K562 (cell line): ENCODE measurements around the gene SLC16A2. TPM values are rescaled to one million over a fixed set of nuclear protein-coding genes. Genes with fewer than 3 reads are reported as not detected.

ENCODE experiments used
- CBX5 ChIP-seq: IDR thresholded peaks from 2 replicates; pipeline ENCODE4 v1.6.1; 2014; ENCODE audit warnings: low read depth, borderline replicate concordance
- CEBPZ ChIP-seq: fragments of 150-350 bp; IDR thresholded peaks from 2 replicates; pipeline ENCODE4 v1.6.1; 2014; ENCODE audit warnings: low read depth, mild to moderate bottlenecking, low read length, borderline replicate concordance
- ELF1 ChIP-seq: fragments of 200-800 bp; sonication (Bioruptor generic); IDR thresholded peaks from 2 replicates; pipeline ENCODE4 v1.6.1; 2016; ENCODE audit warnings: missing genetic modification characterization, missing compliant biosample characterization
- GATA2 ChIP-seq: sonication (generic); formaldehyde crosslinking; IDR thresholded peaks from 2 replicates; pipeline ENCODE4 v1.4.0; 2020; ENCODE audit warnings: mild to moderate bottlenecking, missing genetic modification reagents
- HBP1 ChIP-seq: fragments of 450-650 bp; formaldehyde crosslinking; IDR thresholded peaks from 2 replicates; pipeline ENCODE4 v1.4.0; 2022; ENCODE audit warnings: missing genetic modification characterization
- HINFP ChIP-seq: fragments of 450-650 bp; conservative IDR thresholded peaks from 2 replicates; pipeline ENCODE4 v1.6.1; 2016; ENCODE audit warnings: missing genetic modification characterization, low read depth, mild to moderate bottlenecking, control low read depth, missing compliant biosample characterization
- MBD2 ChIP-seq: sonication (generic); IDR thresholded peaks from 2 replicates; pipeline ENCODE4 v1.6.1; 2016; ENCODE audit warnings: low read depth, borderline replicate concordance
- ZNF140 ChIP-seq: fragments of 250-450 bp; sonication (Bioruptor Pico); IDR thresholded peaks from 2 replicates; pipeline ENCODE4 v1.8.0; 2021; ENCODE audit warnings: moderate library complexity, mild to moderate bottlenecking, inconsistent platforms
- ZNF184 ChIP-seq: sonication (generic); formaldehyde crosslinking; IDR thresholded peaks from 2 replicates; pipeline ENCODE4 v1.5.0; 2020; ENCODE audit warnings: missing genetic modification reagents
- ZNF764 ChIP-seq: fragments of 250-450 bp; sonication (Bioruptor Pico); IDR thresholded peaks from 2 replicates; pipeline ENCODE4 v1.4.0; 2020; ENCODE audit warnings: low read depth, mild to moderate bottlenecking, moderate library complexity
- polyA plus RNA-seq, 8 experiments: library from polyadenylated mRNA; depleted of rRNA in 4 of 8; stranded (reverse) in 5 of 8; unstranded in 3 of 8; fragments of >200 nt; fragmentation: Nextera tagmentation in 2 of 8; fragmentation: Illumina TruSeq in 1 of 8; extraction: Ambion mirVana in 2 of 8; extraction: Trizol in 1 of 8; gene quantifications; 2 replicates each; pipeline versions ENCODE4 v1.2.1 to v1.2.3, GENCODE V29; 2011 to 2014; ENCODE audit warnings: inconsistent platforms in 1 of 8, missing spikeins in 1 of 8
- total RNA-seq, 7 experiments: library from RNA; depleted of rRNA in 6 of 7; stranded (reverse); fragments of >200 nt in 6 of 7; fragmentation: Illumina TruSeq in 2 of 7; extraction: Trizol in 2 of 7; gene quantifications; 2 replicates each; pipeline versions ENCODE4 v1.2.1 to v1.2.3, GENCODE V29; 2011 to 2021; ENCODE audit warnings: low replicate concordance in 1 of 7
- TF ChIP-seq, protein P1 (sequence below): fragments of 250-450 bp; sonication (Bioruptor Pico); IDR thresholded peaks from 2 replicates; pipeline ENCODE4 v1.8.0; 2022; ENCODE audit warnings: moderate library complexity, mild to moderate bottlenecking, inconsistent platforms
- TF ChIP-seq, protein P2 (sequence below): fragments of 250-450 bp; sonication (Bioruptor Pico); IDR thresholded peaks from 2 replicates; pipeline ENCODE4 v1.8.0; 2022; ENCODE audit warnings: inconsistent platforms, mild to moderate bottlenecking, moderate library complexity, borderline replicate concordance

SLC16A2 gene
- total and polyA plus RNA-seq, 9 of the 15 experiments (the other 6 are each of a cell fraction or from before 2014, with no cell fraction given) = 0.07 TPM; not detected in 8

DNA sequence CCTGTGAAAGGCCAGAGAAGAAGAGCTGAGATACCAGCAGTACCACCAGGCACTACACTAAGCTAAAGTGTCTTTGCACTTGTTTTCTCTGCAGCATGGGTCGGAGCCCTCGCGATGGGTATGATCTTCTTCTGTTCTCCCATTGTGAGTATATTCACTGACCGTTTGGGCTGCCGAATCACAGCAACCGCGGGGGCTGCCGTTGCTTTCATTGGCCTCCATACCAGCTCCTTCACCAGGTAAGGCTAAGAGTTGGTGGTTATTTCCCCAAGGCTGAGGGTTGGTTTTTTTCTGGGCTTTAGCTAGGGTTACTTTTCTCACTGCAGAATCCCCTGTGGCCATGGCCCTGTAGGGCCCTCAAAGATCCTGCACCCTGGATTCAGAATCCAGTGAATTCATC is 99.6 kb downstream of the SLC16A2 start (continued):
- no peak for TF ChIP-seq HINFP (tag)
- TF ChIP-seq ELF1 = no peak
- no peak for TF ChIP-seq HBP1 (CRISPR knock-in tag)
- TF ChIP-seq MBD2 = no peak
- no peak for TF ChIP-seq GATA2 (CRISPR knock-in tag)
- TF ChIP-seq ZNF140 (CRISPR knock-in tag) = no peak
- TF ChIP-seq CBX5 = no peak
- no peak for TF ChIP-seq ZNF184 (CRISPR knock-in tag)
- no peak for TF ChIP-seq ZNF764 (CRISPR knock-in tag)
- no peak for TF ChIP-seq CEBPZ
- TF ChIP-seq, protein P1, sequence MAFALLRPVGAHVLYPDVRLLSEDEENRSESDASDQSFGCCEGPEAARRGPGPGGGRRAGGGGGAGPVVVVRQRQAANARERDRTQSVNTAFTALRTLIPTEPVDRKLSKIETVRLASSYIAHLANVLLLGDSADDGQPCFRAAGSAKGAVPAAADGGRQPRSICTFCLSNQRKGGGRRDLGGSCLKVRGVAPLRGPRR = no peak
- TF ChIP-seq, protein P2, sequence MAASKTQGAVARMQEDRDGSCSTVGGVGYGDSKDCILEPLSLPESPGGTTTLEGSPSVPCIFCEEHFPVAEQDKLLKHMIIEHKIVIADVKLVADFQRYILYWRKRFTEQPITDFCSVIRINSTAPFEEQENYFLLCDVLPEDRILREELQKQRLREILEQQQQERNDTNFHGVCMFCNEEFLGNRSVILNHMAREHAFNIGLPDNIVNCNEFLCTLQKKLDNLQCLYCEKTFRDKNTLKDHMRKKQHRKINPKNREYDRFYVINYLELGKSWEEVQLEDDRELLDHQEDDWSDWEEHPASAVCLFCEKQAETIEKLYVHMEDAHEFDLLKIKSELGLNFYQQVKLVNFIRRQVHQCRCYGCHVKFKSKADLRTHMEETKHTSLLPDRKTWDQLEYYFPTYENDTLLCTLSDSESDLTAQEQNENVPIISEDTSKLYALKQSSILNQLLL (CRISPR knock-in tag) = no peak
